Astrocyte (in vitro differentiated cells and primary cell): Measurements from ENCODE around the gene GGCT. TPM values are rescaled to one million over a fixed set of nuclear protein-coding genes. Genes with fewer than 3 reads are reported as not detected.
"Not testable (repeated sequence)": the region's sequence is repeated elsewhere in the genome, so short reads cannot be mapped to it uniquely, and the experiment has no call there.

Experiments
- DNase-seq: peaks from one replicate; pipeline ENCODE4 v3.0.0-alpha.2; 2010; ENCODE audit warnings: low read depth
- FAIRE-seq: peaks from 2 replicates; lab custom pipeline; 2011; peaks lifted over from hg19 to GRCh38; lab: Jason Lieb, UNC
- H2AFZ ChIP-seq: 2 replicates; pipeline ENCODE4 v1.6.0; 2012; ENCODE audit warnings: low read depth, low read length, inconsistent platforms
- H3K27ac ChIP-seq: 2 replicates; pipeline ENCODE4 v1.5.1; 2011; ENCODE audit warnings: low read depth, low read length, inconsistent platforms
- H3K27me3 ChIP-seq: 2 replicates; pipeline ENCODE4 v1.6.0; 2011; ENCODE audit warnings: low read length, inconsistent platforms; ENCODE audit not compliant: insufficient read depth
- H3K36me3 ChIP-seq: 2 replicates; pipeline ENCODE4 v1.5.1; 2011; ENCODE audit warnings: low read length, inconsistent platforms; ENCODE audit not compliant: insufficient read depth
- H3K4me1 ChIP-seq: 2 replicates; pipeline ENCODE4 v1.5.1; 2011; ENCODE audit warnings: low read length, inconsistent platforms; ENCODE audit not compliant: insufficient read depth
- H3K4me2 ChIP-seq: 2 replicates; pipeline ENCODE4 v1.6.0; 2012; ENCODE audit warnings: low read length, inconsistent platforms
- H3K4me3 ChIP-seq: 2 replicates; pipeline ENCODE4 v1.5.1; 2011; ENCODE audit warnings: low read depth, mild to moderate bottlenecking, low read length, inconsistent platforms; ENCODE audit not compliant: insufficient read depth
- H3K79me2 ChIP-seq: 2 replicates; pipeline ENCODE4 v1.6.0; 2012; ENCODE audit warnings: mild to moderate bottlenecking, low read length, inconsistent platforms; ENCODE audit not compliant: insufficient read depth
- H3K9ac ChIP-seq: 2 replicates; pipeline ENCODE4 v1.6.0; 2012; ENCODE audit warnings: mild to moderate bottlenecking, low read length, inconsistent platforms
- H3K9me3 ChIP-seq: 2 replicates; pipeline ENCODE4 v1.5.1; 2012; ENCODE audit warnings: low read depth, mild to moderate bottlenecking, low read length, inconsistent platforms; ENCODE audit not compliant: insufficient read depth
- H4K20me1 ChIP-seq: 2 replicates; pipeline ENCODE4 v1.6.0; 2012; ENCODE audit warnings: low read length, inconsistent platforms; ENCODE audit not compliant: insufficient read depth
- H3K27ac Mint-ChIP-seq: one replicate; pipeline ENCODE4 v1.8.0; 2021; ENCODE audit warnings: mild to moderate bottlenecking, mixed read lengths; ENCODE audit not compliant: unreplicated experiment
- H3K27me3 Mint-ChIP-seq: one replicate; pipeline ENCODE4 v1.8.0; 2021; ENCODE audit warnings: low read depth, mixed read lengths; ENCODE audit not compliant: unreplicated experiment
- H3K36me3 Mint-ChIP-seq: one replicate; pipeline ENCODE4 v1.8.0; 2021; ENCODE audit warnings: low read depth, mixed read lengths; ENCODE audit not compliant: unreplicated experiment
- H3K4me1 Mint-ChIP-seq: one replicate; pipeline ENCODE4 v1.8.0; 2021; ENCODE audit warnings: low read depth, mixed read lengths; ENCODE audit not compliant: unreplicated experiment
- H3K4me3 Mint-ChIP-seq: one replicate; pipeline ENCODE4 v1.8.0; 2021; ENCODE audit warnings: mild to moderate bottlenecking, moderate library complexity, mixed read lengths; ENCODE audit not compliant: unreplicated experiment
- H3K9me3 Mint-ChIP-seq: one replicate; pipeline ENCODE4 v1.8.0; 2021; ENCODE audit warnings: mild to moderate bottlenecking, mixed read lengths; ENCODE audit not compliant: unreplicated experiment
- EZH2 ChIP-seq: IDR thresholded peaks from 2 replicates; pipeline ENCODE4 v1.6.1; 2012; ENCODE audit warnings: mild to moderate bottlenecking, low read length, inconsistent platforms; ENCODE audit not compliant: insufficient read depth
- total RNA-seq: library from RNA; stranded (reverse); gene quantifications from 2 replicates; pipeline ENCODE4 v1.2.1, GENCODE V29; 2021
- TF ChIP-seq, protein P1 (sequence below): IDR thresholded peaks from 2 replicates; pipeline ENCODE4 v1.5.1; 2011; ENCODE audit warnings: low read depth, mild to moderate bottlenecking, inconsistent platforms, low read length, moderate library complexity; ENCODE audit not compliant: insufficient read depth

The GGCT gene
- total RNA-seq, 1 donor from 2014 or later: 29.6 TPM

DNA sequence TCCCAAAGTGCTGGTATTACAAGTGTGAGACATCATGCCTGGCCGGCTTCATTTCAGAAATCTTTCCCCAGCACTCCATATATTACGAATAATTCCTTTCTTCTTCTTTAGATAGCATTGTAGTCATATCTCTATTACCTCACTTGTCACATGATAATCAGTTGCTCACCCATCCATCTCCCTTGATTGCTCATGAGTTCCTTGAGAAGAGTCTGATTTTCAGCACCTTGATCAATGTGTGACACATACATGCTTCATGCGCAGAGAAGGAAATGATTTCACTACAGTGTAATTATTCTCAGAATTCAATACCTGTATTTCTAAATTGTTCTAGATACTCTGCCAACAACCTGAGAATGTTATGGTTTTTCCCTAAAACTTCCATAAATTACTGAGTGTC is 26.7 kb upstream of the GGCT start:
- no peak overlapping the region for H3K4me3 Mint-ChIP-seq
- H3K27ac ChIP-seq: no peak overlapping the region
- FAIRE-seq: no peak
- H2AFZ ChIP-seq: no peak overlapping the region
- H3K36me3 ChIP-seq: no peaks in the 10 kb centered on the region
- TF ChIP-seq EZH2: no peak
- TF ChIP-seq, protein P1, sequence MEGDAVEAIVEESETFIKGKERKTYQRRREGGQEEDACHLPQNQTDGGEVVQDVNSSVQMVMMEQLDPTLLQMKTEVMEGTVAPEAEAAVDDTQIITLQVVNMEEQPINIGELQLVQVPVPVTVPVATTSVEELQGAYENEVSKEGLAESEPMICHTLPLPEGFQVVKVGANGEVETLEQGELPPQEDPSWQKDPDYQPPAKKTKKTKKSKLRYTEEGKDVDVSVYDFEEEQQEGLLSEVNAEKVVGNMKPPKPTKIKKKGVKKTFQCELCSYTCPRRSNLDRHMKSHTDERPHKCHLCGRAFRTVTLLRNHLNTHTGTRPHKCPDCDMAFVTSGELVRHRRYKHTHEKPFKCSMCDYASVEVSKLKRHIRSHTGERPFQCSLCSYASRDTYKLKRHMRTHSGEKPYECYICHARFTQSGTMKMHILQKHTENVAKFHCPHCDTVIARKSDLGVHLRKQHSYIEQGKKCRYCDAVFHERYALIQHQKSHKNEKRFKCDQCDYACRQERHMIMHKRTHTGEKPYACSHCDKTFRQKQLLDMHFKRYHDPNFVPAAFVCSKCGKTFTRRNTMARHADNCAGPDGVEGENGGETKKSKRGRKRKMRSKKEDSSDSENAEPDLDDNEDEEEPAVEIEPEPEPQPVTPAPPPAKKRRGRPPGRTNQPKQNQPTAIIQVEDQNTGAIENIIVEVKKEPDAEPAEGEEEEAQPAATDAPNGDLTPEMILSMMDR: no peak
- H3K9ac ChIP-seq: no peak overlapping the region
- H3K4me2 ChIP-seq: no peak overlapping the region
- H4K20me1 ChIP-seq: no peaks in the 10 kb centered on the region
- H3K9me3 Mint-ChIP-seq: no peaks in the 10 kb centered on the region
- no peak overlapping the region for H3K27ac Mint-ChIP-seq
- no peak for DNase-seq
- peaks cover 5% of the 10 kb centered on the region for H3K36me3 Mint-ChIP-seq
- no peaks in the 10 kb centered on the region for H3K27me3 Mint-ChIP-seq
- H3K4me1 Mint-ChIP-seq: no peaks in the 10 kb centered on the region
- no peak overlapping the region for H3K4me3 ChIP-seq
- no peaks in the 10 kb centered on the region for H3K4me1 ChIP-seq
- no peaks in the 10 kb centered on the region for H3K79me2 ChIP-seq
- H3K27me3 ChIP-seq: no peaks in the 10 kb centered on the region
- no peaks in the 10 kb centered on the region for H3K9me3 ChIP-seq

DNA sequence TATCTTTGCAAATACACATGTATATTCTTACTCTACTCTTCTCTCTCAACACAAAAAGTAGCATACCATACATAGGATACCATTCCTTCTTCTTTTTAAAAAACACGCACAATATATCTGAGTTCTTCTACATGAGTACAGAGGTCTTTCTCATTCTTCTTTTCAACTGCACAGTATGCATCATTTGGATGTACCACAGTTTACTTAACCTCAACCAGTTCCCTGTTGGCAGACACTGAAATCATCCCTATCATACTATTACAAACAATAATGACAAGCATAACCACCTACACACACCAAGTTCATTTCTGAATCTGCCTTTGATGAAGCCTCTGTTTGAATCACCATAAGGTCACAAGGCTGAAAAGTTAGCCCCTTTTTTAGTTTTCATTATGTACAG is 25.7 kb upstream of the GGCT start:
- Mint-ChIP-seq H3K4me3 (no peak overlapping the region), H3K4me1 (no peaks in the 10 kb centered on the region), H3K36me3 (peaks cover 5% of the 10 kb centered on the region), H3K27ac (no peak overlapping the region), H3K9me3 (no peaks in the 10 kb centered on the region), H3K27me3 (peaks cover 1% of the 10 kb centered on the region)
- H3K9me3 ChIP-seq: no peaks in the 10 kb centered on the region
- H3K9ac ChIP-seq: no peak overlapping the region
- H3K4me1 ChIP-seq: no peaks in the 10 kb centered on the region
- DNase-seq: no peak
- H3K36me3 ChIP-seq: no peaks in the 10 kb centered on the region
- H3K79me2 ChIP-seq: no peaks in the 10 kb centered on the region
- no peaks in the 10 kb centered on the region for H3K27me3 ChIP-seq
- no peak overlapping the region for H2AFZ ChIP-seq
- no peak overlapping the region for H3K27ac ChIP-seq
- H3K4me2 ChIP-seq: no peak overlapping the region
- H4K20me1 ChIP-seq: no peaks in the 10 kb centered on the region
- no peak for TF ChIP-seq EZH2
- TF ChIP-seq, protein P1: no peak
- FAIRE-seq: no peak
- no peak overlapping the region for H3K4me3 ChIP-seq

DNA sequence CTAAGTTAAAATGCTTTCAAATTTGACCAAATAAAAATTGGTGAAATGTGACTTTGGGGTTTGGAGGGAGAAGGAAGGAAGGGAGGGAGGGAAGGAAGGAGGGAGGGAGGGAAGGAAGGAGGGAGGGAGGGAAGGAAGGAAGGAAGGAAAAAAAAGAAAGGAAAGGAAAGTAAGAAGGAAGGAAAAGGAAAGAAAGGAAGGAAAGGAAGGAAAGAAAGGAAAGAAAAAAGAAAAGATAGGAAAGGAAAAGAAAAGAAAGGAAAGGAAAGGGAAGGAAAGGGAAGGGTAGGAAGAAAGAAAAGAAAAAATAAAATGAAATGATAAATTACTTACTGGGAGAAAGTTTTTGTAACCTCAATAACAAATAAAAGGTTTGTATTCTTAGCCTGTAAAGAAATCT is 24.1 kb upstream of the GGCT start:
- no peaks in the 10 kb centered on the region for H3K4me1 ChIP-seq
- FAIRE-seq: no peak
- TF ChIP-seq, protein P1: no peak
- no peak for TF ChIP-seq EZH2
- no peak overlapping the region for H3K9ac ChIP-seq
- no peaks in the 10 kb centered on the region for H4K20me1 ChIP-seq
- H2AFZ ChIP-seq: no peak overlapping the region
- no peaks in the 10 kb centered on the region for H3K36me3 ChIP-seq
- H3K4me1 Mint-ChIP-seq: no peaks in the 10 kb centered on the region
- H3K4me3 ChIP-seq: no peak overlapping the region
- H3K4me3 Mint-ChIP-seq: no peak overlapping the region
- H3K4me2 ChIP-seq: no peak overlapping the region
- peaks cover 1% of the 10 kb centered on the region for H3K27me3 Mint-ChIP-seq
- no peaks in the 10 kb centered on the region for H3K79me2 ChIP-seq
- H3K27me3 ChIP-seq: no peaks in the 10 kb centered on the region
- peaks cover 5% of the 10 kb centered on the region for H3K36me3 Mint-ChIP-seq
- H3K27ac ChIP-seq: no peak overlapping the region
- DNase-seq: no peak
- H3K9me3 Mint-ChIP-seq: no peaks in the 10 kb centered on the region
- no peaks in the 10 kb centered on the region for H3K9me3 ChIP-seq
- no peak overlapping the region for H3K27ac Mint-ChIP-seq

DNA sequence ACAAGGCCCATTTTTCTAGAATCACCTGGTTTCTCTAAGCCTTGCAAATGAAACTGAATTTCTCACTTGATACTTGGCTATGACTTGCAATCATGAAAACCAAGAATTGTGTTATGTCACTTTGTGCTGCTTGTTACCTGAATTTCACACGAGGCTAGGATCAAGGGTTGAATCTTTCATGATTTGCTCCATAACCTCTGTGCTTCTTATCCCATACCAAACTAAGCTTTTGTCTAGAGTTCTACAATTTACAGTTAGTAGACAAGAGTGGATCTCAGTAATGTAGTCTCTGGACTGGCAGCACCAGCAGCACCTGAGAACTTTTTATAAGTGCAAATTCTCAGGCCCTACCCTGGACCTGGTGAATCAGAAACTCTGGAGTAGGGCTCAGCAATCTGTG is 22.7 kb upstream of the GGCT start:
- not testable (repeated sequence) for H3K27me3 Mint-ChIP-seq, H3K27ac Mint-ChIP-seq, H3K4me1 ChIP-seq, H3K9me3 Mint-ChIP-seq, H3K9me3 ChIP-seq, DNase-seq, H3K36me3 Mint-ChIP-seq, H3K79me2 ChIP-seq, H3K36me3 ChIP-seq, H2AFZ ChIP-seq, H3K4me1 Mint-ChIP-seq, H3K4me3 ChIP-seq, H3K4me3 Mint-ChIP-seq, H3K27ac ChIP-seq, FAIRE-seq, H3K27me3 ChIP-seq, H4K20me1 ChIP-seq, H3K9ac ChIP-seq, H3K4me2 ChIP-seq
